ENCODE results near the gene LMNTD2.

The LMNTD2 gene

GRCh38 chr11:551131-551530, 9.4 kb downstream of the LMNTD2 start:
- no peak for DNase-seq

- no peak for DNase-seq
Observed at GRCh38 chr11:550746-551085, 9.8 kb downstream of the LMNTD2 start.

GRCh38 chr11:550021-550745, 10.4 kb downstream of the LMNTD2 start:
- no peak for DNase-seq

- DNase-seq: no peak
Observed at GRCh38 chr11:548700-549603, 11.6 kb downstream of the LMNTD2 start.

- no peak for DNase-seq
Observed at GRCh38 chr11:545171-545570, 15.4 kb downstream of the LMNTD2 start.

- no peak for DNase-seq
Observed at GRCh38 chr11:544817-545166, 15.7 kb downstream of the LMNTD2 start.

- DNase-seq: no peak
Observed at GRCh38 chr11:541433-541885, 19.1 kb downstream of the LMNTD2 start.

GRCh38 chr11:540583-541432, 19.7 kb downstream of the LMNTD2 start:
- DNase-seq: no peak

- DNase-seq: no peak
Observed at GRCh38 chr11:539971-540481, 20.5 kb downstream of the LMNTD2 start.

- no peak for DNase-seq
Observed at GRCh38 chr11:538431-539051, 22.0 kb downstream of the LMNTD2 start.

GRCh38 chr11:537622-538430, 22.7 kb downstream of the LMNTD2 start:
- no peak for DNase-seq

GRCh38 chr11:536841-537621, 23.5 kb downstream of the LMNTD2 start, which contains the start of gene LRRC56:
TSS of gene LRRC56 (plus strand) at chr11:537527. CDS start at chr11:540685, 3,158 bp downstream.
- DNase-seq: peak; percentile 19

- DNase-seq: peak; percentile 52
Observed at GRCh38 chr11:535519-536454, 24.8 kb downstream of the LMNTD2 start, which contains the start of gene HRAS. TSS of gene HRAS (minus strand) at chr11:535576.

GRCh38 chr11:535210-535518, 25.4 kb downstream of the LMNTD2 start:
- no peak for DNase-seq

- DNase-seq: peak; percentile 7
Observed at GRCh38 chr11:534396-535209, 25.9 kb downstream of the LMNTD2 start.

- DNase-seq: no peak
Observed at GRCh38 chr11:533586-534395, 26.7 kb downstream of the LMNTD2 start.

GRCh38 chr11:532986-533585, 27.5 kb downstream of the LMNTD2 start:
- no peak for DNase-seq

All from DMS79 treated with DMSO at 0.1 percent for 48 hours (cell line).